ENCODE measurements around the gene BOD1L1.

The BOD1L1 gene

DNA sequence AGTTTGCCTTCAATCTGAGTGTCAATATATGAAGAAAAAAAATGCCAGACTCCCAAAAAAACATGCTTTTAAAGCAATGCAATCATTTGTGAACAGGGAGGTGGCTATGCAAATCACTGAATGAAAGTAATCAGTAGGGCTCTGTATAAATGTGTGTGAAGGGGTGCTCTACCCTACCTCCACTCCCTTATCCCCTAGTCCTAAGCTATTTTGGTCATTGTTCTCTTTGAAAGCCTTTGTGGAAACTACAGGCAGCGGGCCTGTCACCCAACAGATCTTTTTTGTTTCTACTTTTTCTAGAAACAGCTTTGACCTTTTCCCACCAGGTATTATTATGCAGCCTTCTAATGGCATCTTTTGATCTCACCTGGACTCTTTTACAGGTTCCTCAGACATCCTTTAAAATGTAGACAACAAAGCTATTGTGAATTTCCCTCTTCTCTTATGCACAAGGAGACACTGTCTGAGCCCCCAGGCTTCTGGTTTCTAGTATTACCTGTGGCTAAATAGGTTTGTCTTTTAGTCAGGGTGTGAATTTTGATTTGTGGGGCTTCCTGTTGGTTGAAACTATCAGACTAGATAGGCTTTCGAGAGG is 9.2 kb downstream of the BOD1L1 start:
- no peak for DNase-seq (ENCODE audit: low spot score)

DNA sequence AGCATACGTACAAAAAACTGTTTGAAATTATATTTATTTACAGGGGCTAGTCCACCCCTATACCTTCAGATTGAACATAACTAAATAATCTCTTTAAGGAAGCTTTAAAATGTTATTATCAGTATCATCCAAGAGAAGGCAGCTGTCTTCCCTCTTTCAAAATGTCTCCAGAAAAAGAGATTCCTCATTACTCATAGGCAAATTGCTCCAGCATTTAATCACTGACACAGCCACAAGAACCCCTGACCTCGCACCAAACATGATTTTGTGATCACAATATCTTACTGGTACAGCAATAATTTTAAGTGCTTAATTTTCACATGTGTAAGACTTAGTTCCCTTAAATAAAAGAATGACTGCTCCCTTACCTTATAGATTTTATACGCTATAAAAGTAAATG is 9.7 kb downstream of the BOD1L1 start:
- no peak for DNase-seq (ENCODE audit: low spot score)

DNA sequence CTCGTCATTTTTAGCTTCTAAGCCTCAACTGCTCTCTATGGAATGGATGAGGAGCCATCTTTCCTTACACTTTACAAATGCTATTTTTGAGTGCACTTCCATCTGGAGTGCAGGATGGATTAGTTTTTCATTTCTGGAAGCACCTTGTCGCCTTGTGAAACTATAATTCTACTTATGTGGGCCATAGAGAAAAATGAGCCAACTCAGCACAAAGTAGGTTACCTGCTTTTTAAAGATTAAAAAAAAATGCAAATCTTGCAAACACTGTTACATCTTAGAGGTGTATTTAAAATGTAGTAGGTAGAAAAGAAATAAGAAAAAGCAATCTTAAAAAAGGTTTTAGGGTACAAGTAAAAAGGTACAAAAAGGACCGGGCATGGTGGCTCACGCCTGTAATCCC is 10.9 kb downstream of the BOD1L1 start:
- no peak for DNase-seq (ENCODE audit: low spot score)

DNA sequence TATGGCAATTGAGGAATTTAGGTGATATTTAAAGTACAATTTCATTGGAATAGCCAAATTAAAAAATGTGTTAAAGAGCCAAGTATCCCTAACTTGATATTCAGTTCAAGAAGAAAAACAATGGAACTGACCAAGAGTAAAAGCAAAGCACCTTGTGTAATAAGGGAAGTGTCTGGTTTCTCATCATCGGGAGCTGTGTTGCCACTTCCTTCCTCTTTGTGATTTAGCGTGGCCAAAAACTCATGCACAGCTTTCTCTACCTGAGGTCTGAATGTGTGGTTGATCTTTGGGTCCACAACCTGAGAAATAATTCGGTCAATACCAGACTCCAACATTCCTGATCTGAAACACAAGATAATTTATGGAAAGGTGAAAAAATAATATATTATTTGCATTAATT is 12.4 kb downstream of the BOD1L1 start:
- no peak for DNase-seq (ENCODE audit: low spot score)

DNA sequence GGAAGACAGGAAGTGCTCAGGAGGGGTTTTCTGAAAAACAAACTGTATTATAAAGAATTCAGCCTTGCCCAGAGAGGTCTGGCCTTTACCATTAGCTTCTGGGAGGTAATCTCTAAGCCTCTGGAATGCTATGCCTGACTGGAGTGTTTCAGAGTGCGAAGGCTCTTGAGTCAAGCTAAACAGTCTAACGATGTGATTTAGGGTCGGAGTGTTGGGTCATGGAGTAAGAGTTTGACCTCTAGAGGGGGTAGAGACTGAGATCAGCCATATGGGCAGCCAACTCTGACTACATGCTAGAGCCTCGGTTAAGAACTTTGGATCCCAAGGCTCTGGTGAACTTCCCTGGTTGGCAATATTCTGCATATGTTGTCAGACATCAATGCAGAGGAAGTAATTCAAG is 15.0 kb downstream of the BOD1L1 start:
- peak; percentile 14 for DNase-seq (ENCODE audit: low spot score)

DNA sequence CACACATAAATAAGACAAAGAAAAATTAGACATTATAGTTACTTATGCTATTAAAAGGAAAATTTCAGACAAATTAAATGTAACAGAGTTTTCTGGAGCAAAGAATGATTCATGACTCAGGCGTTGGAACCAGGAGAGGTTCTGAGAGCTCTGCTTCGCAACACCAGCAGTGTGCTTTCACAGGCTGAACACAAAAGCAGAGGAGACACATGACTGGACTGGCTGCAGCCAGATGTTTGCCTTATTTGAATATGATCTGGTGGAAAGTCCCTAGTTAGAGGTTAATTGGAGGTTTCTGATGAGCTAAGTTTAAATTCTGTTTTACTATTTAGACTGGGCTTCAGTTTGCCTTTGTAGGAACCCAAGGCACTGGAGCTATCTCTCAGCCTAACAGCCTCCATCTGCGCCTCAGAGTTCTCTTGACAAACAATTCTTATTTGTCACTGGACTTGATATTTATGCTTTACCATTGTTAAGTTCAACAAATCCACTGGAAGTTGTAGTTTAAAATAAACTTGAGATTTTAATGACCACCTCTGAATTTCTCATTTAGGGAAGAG is 16.2 kb downstream of the BOD1L1 start:
- DNase-seq (ENCODE audit: low spot score): peak; percentile 41

DNA sequence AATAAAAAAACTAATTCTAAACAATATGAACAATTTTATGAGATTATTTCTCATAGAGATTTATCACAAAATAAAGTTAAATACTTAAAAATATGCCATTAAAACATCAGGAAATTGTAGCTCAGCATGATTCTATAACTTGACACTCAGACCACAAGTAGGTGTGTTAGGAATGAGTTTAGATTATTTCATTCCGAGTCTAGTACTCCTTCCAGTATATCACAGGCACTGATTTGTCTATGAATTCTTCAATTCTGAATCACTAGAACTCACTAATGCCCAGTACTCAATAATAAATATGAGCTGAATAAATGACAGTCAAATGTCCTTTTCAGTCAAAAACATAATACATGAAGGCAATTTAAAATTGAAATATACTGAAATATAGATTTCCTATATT is 22.2 kb downstream of the BOD1L1 start:
- DNase-seq (ENCODE audit: low spot score): no peak

DNA sequence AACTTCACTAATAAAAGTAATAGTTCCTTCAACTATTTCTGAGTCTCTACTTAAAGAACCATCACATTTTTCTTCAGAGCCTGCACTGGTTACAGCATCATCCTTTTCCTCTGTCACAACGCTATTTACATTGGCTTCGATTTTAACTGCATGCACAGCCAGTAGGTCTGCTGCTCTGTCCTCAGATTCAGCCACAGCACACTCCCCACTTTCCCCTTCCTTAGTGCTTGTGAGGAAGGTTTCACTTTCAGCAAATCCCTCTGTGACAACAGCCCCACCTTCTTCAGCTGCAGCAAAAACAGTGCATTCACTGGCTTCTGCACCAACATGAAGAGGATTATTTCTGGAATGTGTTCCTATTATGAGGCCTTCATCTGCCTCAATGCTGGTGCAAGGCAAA is 25.7 kb downstream of the BOD1L1 start:
- no peak for DNase-seq (ENCODE audit: low spot score)

DNA sequence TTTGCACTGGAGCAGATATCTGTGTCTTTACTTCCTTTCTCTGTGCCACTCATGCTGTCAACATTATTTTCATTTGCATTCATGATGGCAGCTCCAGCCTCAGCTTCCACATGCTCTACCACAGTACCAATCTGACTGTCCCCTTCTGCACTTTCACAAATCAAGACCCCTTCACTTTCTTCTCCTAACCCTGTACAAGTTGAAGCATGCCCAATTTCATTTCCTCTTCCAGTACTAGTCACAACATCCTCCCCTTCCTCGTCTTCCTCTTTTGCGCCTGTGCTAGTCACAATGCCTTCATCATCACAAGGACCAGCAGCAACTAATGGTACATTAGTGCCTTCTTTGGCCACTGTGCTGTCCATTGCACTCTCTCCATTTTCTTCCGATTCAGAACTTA is 26.5 kb downstream of the BOD1L1 start:
- no peak for DNase-seq (ENCODE audit: low spot score)

DNA sequence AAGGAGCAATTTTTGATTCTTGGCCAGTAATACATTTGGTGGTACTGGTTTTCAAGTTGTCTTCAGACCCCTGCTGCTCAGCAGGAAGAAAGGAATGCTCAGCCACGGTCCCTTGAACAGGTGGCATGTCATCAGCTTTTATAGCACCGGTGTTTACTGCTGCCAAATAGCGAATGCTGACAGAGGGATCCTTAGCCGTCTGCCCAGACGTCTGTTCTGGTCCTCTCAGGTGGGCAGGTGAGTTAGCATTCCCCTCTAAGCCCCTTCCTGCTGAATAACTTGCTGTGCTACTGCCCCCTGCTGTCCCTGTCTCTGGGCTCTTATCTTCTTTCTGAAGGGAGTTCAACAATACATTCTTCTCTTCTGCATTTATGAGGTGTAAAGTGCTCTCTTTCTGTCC is 28.4 kb downstream of the BOD1L1 start:
- DNase-seq (ENCODE audit: low spot score): peak; percentile 70

DNA sequence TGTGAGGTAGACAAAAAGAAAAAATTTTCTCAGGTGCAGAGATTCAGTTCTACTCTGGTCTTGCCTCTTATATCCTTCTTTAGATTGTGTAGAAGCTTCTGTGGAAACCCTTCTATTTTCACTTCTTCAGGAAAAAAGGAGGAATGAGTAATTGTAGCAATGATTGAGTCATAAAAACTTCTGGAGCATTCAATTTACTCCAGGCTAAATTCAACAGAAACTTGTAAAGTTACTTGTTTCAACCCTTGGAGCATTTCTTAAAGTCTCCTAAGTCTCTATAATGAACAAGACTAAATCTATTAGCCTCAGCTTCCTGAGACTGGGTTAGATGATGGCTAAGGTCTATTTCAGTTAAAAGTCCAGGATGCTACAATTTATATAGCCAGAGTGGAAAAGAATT is 29.9 kb downstream of the BOD1L1 start:
- DNase-seq (ENCODE audit: low spot score): peak; percentile 45

DNA sequence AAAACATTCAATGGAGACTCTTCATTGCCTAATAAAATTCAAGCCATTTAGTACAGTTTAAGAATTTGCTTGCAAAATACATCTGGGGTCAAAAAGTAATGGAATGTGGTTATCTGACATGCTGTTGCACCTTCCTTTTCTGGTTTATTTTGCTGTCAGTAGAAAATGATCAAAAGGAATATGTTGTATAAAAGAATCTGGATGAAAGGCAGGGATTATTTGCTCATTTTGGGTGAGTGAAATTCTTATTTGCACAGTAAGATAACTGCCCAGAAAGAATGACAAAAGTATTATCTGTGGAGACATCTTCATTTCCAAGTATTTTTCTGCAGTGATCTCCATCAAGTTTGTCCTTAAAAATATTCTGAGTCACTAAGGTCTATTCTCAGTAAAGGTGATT is 30.4 kb downstream of the BOD1L1 start:
- DNase-seq (ENCODE audit: low spot score): no peak

DNA sequence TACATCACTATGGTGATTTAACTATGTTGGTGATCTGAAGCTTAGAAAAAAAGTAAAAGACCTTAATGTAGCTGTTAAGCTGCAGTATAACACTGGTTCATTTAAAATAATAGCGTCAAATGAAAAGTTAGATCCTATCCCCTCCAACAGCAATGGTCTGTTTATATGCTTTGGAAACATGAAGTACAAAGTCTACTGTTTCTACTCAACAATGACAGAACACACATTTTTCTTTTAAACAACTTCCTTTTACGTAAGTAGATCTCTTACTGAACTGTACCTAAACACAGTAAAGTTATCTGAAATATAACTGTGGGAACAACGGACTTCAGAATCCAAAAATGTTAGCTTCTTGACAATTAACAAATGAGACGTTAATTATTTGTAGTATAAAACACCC is 35.3 kb downstream of the BOD1L1 start:
- DNase-seq (ENCODE audit: low spot score): no peak

DNA sequence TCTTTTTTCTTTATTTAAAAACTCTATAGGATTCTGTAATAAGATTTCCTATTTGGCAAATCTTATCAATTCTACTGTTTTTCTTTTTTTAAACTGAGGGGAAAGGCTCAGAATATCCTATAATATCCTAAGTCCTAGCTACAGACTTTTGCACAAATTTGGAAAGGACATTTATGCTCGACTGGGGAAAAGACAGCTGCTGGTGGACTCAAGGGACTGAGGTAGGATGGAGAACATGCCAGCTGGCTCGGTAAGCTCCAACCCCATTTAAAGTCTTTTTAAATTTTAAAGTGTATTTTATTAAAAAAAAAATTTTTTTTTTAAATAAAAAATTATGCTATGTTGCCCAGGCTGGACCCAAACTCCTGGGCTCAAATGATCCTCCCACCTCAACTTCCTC is 36.8 kb downstream of the BOD1L1 start:
- DNase-seq (ENCODE audit: low spot score): no peak

DNA sequence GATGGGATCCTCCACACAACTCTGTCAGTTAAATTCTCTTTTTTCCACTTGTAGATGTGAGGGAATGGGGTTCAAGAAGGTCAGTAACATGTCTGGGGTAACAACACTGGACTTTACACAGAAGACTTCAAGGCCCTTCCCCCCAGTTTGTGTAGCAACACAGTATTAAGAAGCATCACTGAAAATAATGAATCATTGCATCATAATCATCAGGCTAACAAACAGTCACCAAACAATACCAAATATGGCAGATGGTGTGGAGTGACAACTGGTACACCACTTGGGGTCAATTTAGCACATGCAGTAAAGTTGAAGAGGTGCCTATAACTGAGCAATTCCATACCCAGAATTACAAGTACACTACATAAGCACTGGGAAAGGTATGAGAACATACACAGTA is 38.6 kb downstream of the BOD1L1 start:
- no peak for DNase-seq (ENCODE audit: low spot score)

DNA sequence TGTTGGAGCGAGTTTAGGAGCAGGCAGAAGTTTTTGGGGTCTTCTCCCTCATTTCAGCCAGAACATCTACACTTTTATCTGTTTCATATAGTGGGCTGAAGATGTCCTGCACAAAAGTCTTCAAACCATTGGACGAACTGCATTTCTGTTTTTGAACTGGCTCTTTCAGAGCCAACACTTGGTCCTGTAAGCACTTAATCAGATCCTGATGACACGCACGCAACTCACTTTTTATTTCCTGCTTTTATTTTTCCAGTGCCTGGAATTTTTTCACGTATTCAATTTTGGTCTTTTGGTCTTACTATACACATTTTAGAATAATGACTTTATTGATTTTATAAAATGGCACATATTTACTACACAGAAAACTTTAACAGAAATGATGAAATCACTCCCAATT is 43.0 kb downstream of the BOD1L1 start:
- DNase-seq (ENCODE audit: low spot score): no peak

DNA sequence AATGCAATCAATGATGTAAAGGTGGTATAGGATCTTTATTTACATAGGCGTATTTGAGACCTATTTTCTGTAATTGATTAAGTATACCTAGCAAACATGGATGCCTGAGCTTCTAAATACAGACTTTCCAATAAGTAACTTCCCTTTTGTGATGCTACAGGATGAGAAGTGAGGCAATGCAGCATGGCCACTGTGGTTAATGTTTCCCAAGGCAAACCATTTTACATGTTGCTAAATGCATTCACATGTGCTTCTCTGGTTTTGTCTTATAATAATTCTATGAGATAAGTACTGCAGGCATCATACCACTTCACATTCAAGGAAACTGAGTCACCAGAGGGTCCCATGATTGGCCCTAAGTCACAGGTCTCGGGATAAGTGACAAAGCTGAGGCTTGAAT is 47.5 kb downstream of the BOD1L1 start:
- no peak for DNase-seq (ENCODE audit: low spot score)

DNA sequence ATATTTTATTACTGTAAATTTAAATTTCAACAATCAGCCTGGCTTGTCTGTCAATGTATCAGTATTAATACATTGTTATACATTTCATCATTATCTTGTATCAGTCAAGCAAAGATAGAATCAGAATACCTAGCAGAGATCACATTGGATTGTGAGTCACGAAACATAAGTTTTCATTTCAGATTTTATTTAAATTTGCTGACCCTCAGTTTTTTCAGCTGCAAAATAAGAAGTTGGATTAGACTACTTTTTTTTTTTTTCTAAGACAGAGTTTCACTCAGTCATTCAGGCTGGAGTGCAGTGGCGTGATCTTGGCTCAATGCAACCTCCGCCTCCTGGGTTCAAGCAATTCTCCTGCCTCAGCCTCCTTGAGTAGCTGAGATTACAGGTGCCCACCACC is 49.9 kb downstream of the BOD1L1 start:
- no peak for DNase-seq (ENCODE audit: low spot score)

DNA sequence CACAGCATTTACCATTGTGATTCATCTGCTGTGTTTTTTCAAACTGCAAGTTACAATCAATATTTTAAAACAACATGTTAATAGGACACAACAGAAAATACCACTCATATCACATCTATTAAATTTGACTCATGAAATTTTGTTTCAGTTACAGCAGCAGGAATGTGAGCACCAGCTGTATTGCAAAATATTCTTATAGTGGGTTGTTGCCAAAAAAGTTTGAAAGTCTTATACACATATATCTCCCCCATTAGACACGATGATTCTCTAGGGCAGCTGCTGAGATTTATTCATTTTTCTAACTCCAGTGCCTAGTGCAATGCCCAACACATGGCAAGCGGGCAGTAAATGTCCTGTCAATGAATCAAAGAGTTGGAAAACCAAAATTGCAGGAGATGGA is 56.6 kb downstream of the BOD1L1 start:
- no peak for DNase-seq (ENCODE audit: low spot score)

DNA sequence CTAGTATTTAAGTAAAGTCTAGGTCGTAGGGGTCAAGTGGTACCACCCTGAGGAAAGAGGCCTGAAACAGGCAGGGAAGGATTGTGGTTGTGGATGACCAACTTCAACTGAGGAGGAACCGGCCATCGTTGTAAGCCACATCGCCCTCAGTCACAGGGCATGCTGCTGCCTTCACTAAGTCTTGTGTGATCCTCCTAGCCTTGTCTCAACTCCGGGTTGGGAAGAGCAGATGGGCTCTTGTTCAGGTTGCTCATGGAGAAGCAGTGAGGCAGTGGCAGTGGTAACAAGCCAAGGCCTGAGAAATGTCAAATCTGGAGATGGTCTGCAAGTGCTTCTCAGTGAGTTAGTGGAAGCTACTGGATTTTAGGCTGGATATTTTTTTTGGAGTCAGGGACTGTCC is 60.4 kb downstream of the BOD1L1 start:
- no peak for DNase-seq (ENCODE audit: low spot score)

DNA sequence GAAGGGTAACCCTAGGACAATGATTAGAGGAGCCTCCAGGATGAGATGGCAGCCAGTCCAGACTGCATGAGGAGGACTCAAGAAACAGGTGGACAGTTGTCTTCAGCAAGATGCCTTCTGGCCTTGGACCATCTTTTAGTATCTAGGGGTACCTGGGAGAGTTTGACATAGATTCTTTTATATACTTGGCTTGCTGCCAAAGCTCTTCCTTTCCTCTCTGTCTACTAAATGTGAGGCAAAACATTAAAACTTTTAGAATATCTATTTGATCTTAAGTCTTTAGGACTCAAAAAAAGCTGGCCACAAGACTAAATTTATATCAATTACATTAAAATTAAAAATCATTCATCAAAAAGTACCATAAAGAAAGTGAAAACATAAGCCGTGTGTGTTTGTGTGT is 64.6 kb downstream of the BOD1L1 start:
- no peak for DNase-seq (ENCODE audit: low spot score)

DNA sequence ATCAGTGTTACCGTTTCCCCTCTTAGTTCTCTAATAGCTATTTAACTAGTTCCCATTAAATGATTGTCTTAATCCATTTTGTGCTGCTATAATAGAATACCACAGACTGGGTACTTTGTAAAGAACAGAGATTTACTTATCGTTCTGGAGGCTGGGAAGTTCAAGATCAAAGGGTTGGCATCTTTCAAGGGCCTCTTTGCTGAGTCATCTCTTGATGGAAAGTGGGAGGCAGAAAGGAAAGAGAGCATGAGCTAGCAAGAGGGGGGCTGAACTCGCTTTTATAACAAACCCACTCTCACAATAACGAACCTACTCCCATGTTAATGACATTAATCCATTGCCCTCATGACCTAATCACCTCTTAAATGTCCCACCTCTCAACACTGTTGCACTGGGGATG is 65.9 kb downstream of the BOD1L1 start:
- DNase-seq (ENCODE audit: low spot score): no peak

DNA sequence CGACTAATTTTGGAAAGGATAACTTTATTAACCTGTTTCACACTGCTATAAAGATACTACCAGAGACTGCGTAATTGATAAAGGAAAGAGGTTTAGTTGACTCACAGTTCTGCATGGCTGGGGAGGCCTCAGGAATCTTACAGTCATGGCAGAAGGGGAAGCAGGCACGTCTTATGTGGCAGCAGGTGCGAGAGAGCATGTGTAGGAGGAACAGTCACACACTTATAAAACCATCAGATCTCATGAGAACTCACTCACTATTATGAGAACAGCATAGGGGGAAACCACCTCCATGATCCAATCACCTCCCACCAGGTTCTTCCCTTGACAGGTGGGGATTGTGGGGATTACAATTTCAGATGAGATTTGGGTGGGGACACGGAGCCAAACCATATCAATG is 67.4 kb downstream of the BOD1L1 start:
- peak; percentile 73 for DNase-seq (ENCODE audit: low spot score)

DNA sequence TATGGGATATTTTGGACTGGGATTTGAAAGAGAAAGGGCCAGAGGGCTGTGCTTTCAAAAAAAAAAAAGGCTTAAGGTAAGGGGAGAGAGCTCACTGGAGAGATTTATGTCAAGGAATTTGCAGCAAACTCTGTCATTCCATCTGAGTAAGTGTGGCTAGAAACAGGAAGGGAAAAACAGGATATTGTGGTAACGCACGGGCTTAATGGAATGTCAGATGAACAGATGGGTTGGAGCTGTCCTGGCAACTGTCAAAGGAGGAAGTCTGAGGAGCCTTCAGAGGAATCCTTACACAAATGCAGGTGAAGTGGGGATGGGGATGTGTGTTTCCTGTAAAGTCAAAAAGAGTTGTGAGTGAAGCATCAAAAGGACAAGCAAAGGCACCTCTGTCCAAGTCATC is 68.1 kb downstream of the BOD1L1 start:
- DNase-seq (ENCODE audit: low spot score): peak; percentile 93

DNA sequence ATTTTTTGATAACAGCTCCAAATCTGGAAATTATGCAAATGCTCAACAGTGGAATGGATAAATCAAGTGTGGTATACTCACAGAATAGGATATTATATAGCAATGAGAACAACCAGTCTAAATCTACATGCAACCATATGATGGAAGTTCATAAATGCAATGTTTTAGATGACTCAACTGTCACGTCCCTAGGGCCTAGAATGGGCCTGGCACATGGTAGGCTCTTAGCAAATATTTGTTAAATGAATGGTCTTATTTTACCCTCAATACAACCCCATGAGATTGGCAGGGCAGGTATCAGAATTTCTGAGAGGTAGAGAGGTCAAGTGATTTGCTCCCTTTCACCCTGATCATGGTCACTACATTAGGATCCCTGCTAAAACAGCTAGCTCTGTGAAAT is 68.6 kb downstream of the BOD1L1 start:
- DNase-seq (ENCODE audit: low spot score): no peak
